Esophagus muscularis mucosa (tissue), 3 donors: ENCODE results near the gene SH2D3A.

ENCODE experiments used
- POLR2A ChIP-seq: fragments of 450-650 bp; IDR thresholded peaks from one replicate; pipeline ENCODE4 v1.6.1; 2017; ENCODE audit warnings: antibody characterized with exemption, moderate library complexity, mild to moderate bottlenecking, low read depth
- TF ChIP-seq, protein P1 (sequence below), 3 experiments: fragments of 200-600 bp in 2 of 3; fragments of 450-650 bp in 1 of 3; sonication (generic) in 2 of 3; IDR thresholded peaks; one replicate each; pipeline ENCODE4 v1.5.1; 2017 to 2019; ENCODE audit warnings: antibody characterized with exemption in 3 of 3, mild to moderate bottlenecking in 2 of 3, moderate library complexity in 1 of 3

- TF ChIP-seq, protein P1, sequence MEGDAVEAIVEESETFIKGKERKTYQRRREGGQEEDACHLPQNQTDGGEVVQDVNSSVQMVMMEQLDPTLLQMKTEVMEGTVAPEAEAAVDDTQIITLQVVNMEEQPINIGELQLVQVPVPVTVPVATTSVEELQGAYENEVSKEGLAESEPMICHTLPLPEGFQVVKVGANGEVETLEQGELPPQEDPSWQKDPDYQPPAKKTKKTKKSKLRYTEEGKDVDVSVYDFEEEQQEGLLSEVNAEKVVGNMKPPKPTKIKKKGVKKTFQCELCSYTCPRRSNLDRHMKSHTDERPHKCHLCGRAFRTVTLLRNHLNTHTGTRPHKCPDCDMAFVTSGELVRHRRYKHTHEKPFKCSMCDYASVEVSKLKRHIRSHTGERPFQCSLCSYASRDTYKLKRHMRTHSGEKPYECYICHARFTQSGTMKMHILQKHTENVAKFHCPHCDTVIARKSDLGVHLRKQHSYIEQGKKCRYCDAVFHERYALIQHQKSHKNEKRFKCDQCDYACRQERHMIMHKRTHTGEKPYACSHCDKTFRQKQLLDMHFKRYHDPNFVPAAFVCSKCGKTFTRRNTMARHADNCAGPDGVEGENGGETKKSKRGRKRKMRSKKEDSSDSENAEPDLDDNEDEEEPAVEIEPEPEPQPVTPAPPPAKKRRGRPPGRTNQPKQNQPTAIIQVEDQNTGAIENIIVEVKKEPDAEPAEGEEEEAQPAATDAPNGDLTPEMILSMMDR (IDR thresholded peaks at IDR 0.05), result no peak
- TF ChIP-seq POLR2A, result no peak
Observed at GRCh38 chr19:6811906-6812305, 44.7 kb upstream of the SH2D3A start.
